H9 (cell line): Measurements from ENCODE around the gene EBF4. TPM values are rescaled to one million over a fixed set of nuclear protein-coding genes. Genes with fewer than 3 reads are reported as not detected.

Experiments
- DNase-seq: peaks from one replicate; pipeline ENCODE4 v3.0.0-alpha.2; 2017
- H2AFZ ChIP-seq: one replicate; pipeline ENCODE4 v1.6.1; 2013; ENCODE audit warnings: mild to moderate bottlenecking, low read length, control low read depth, moderate library complexity
- H2AK5ac ChIP-seq: 2 replicates; pipeline ENCODE4 v1.6.1; 2013; ENCODE audit warnings: low read length, control low read depth, mixed read lengths; ENCODE audit not compliant: insufficient read length
- H2BK120ac ChIP-seq: one replicate; pipeline ENCODE4 v1.6.1; 2013; ENCODE audit warnings: low read depth, mild to moderate bottlenecking, low read length, control low read depth, inconsistent platforms; ENCODE audit not compliant: poor library complexity, severe bottlenecking
- H2BK12ac ChIP-seq: 2 replicates; pipeline ENCODE4 v1.6.1; 2013; ENCODE audit warnings: low read length, control low read depth, mixed read lengths, low read depth; ENCODE audit not compliant: insufficient read length
- H2BK15ac ChIP-seq: 2 replicates; pipeline ENCODE4 v1.6.1; 2013; ENCODE audit warnings: low read depth, low read length, control low read depth
- H2BK20ac ChIP-seq: one replicate; pipeline ENCODE4 v1.6.1; 2013; ENCODE audit warnings: low read depth, mild to moderate bottlenecking, low read length, control low read depth, inconsistent platforms; ENCODE audit not compliant: poor library complexity, severe bottlenecking
- H2BK5ac ChIP-seq: 2 replicates; pipeline ENCODE4 v1.6.1; 2013; ENCODE audit warnings: low read length, control low read depth, mixed read lengths; ENCODE audit not compliant: insufficient read length
- H3K14ac ChIP-seq: 2 replicates; pipeline ENCODE4 v1.6.1; 2013; ENCODE audit warnings: low read length, control low read depth; ENCODE audit not compliant: insufficient read depth
- H3K18ac ChIP-seq: 2 replicates; pipeline ENCODE4 v1.6.1; 2013; ENCODE audit warnings: low read depth, mild to moderate bottlenecking, mixed read lengths, low read length, control low read depth; ENCODE audit not compliant: insufficient read length
- H3K23ac ChIP-seq: 2 replicates; pipeline ENCODE4 v1.6.1; 2013; ENCODE audit warnings: low read length, control low read depth, mixed read lengths, low read depth; ENCODE audit not compliant: insufficient read length
- H3K23me2 ChIP-seq: 2 replicates; pipeline ENCODE4 v1.6.1; 2013; ENCODE audit warnings: low read depth, mild to moderate bottlenecking, mixed read lengths, low read length, control low read depth; ENCODE audit not compliant: insufficient read length, poor library complexity, severe bottlenecking
- H3K27ac ChIP-seq: 2 replicates; pipeline ENCODE4 v1.5.1; 2013; ENCODE audit warnings: low read length, control low read depth, mixed read lengths, low read depth; ENCODE audit not compliant: insufficient read length
- H3K27me3 ChIP-seq: 2 replicates; pipeline ENCODE4 v1.6.1; 2013; ENCODE audit warnings: low read length, control low read depth, inconsistent platforms; ENCODE audit not compliant: insufficient read depth
- H3K4ac ChIP-seq: 2 replicates; pipeline ENCODE4 v1.6.1; 2013; ENCODE audit warnings: low read depth, mild to moderate bottlenecking, control low read depth, inconsistent platforms, low read length, moderate library complexity
- H3K4me1 ChIP-seq: 2 replicates; pipeline ENCODE4 v1.6.1; 2013; ENCODE audit warnings: low read length, control low read depth, inconsistent platforms; ENCODE audit not compliant: insufficient read depth
- H3K4me2 ChIP-seq: 2 replicates; pipeline ENCODE4 v1.6.1; 2013; ENCODE audit warnings: low read length, control low read depth, mixed read lengths; ENCODE audit not compliant: insufficient read length, insufficient read depth
- H3K56ac ChIP-seq: 2 replicates; pipeline ENCODE4 v1.6.1; 2013; ENCODE audit warnings: low read depth, mild to moderate bottlenecking, mixed read lengths, low read length, control low read depth; ENCODE audit not compliant: insufficient read length
- H3K79me1 ChIP-seq: 2 replicates; pipeline ENCODE4 v1.6.1; 2013; ENCODE audit warnings: low read depth, mild to moderate bottlenecking, moderate library complexity, low read length, control low read depth, inconsistent platforms; ENCODE audit not compliant: insufficient read depth, poor library complexity, severe bottlenecking
- H3K79me2 ChIP-seq: 2 replicates; pipeline ENCODE4 v1.6.1; 2013; ENCODE audit warnings: low read length, control low read depth, inconsistent platforms; ENCODE audit not compliant: insufficient read depth
- H3K9ac ChIP-seq: 2 replicates; pipeline ENCODE4 v1.6.1; 2013; ENCODE audit warnings: low read length, control low read depth, mixed read lengths; ENCODE audit not compliant: insufficient read length; ENCODE audit errors: extremely low read depth
- H3K9me3 ChIP-seq: one replicate; pipeline ENCODE4 v1.6.1; 2013; ENCODE audit warnings: low read depth, low read length, inconsistent platforms; ENCODE audit not compliant: control insufficient read depth
- H3T11ph ChIP-seq: one replicate; pipeline ENCODE4 v1.6.1; 2013; ENCODE audit warnings: mild to moderate bottlenecking, low read length, control low read depth, inconsistent platforms
- H4K20me1 ChIP-seq: one replicate; pipeline ENCODE4 v1.6.1; 2013; ENCODE audit not compliant: control insufficient read depth, insufficient read length, insufficient read depth
- H4K5ac ChIP-seq: 2 replicates; pipeline ENCODE4 v1.6.1; 2013; ENCODE audit warnings: low read depth, mild to moderate bottlenecking, mixed read lengths, low read length, control low read depth; ENCODE audit not compliant: insufficient read length
- H4K8ac ChIP-seq: replicated peaks from 2 replicates; pipeline ENCODE4 v1.6.1; 2013; ENCODE audit warnings: low read length, control low read depth, mixed read lengths, low read depth; ENCODE audit not compliant: insufficient read length
- H4K91ac ChIP-seq: 2 replicates; pipeline ENCODE4 v1.6.1; 2013; ENCODE audit warnings: low read depth, mild to moderate bottlenecking, moderate library complexity, mixed read lengths, low read length, control low read depth; ENCODE audit not compliant: insufficient read length
- H3K27ac Mint-ChIP-seq, 3 experiments: 2 replicates in 2 of 3; 3 replicates in 1 of 3; pipeline ENCODE4 v1.8.0; 2020 to 2021; ENCODE audit warnings: mixed read lengths in 3 of 3, mild to moderate bottlenecking in 1 of 3, moderate library complexity in 1 of 3
- H3K27me3 Mint-ChIP-seq: 2 replicates; pipeline ENCODE4 v1.8.0; 2021; ENCODE audit warnings: low read depth, mild to moderate bottlenecking, moderate library complexity, mixed read lengths
- H3K36me3 Mint-ChIP-seq, 3 experiments: 2 replicates in 2 of 3; 3 replicates in 1 of 3; pipeline ENCODE4 v1.8.0; 2020 to 2021; ENCODE audit warnings: low read depth in 3 of 3, mixed read lengths in 3 of 3; ENCODE audit not compliant: insufficient read depth in 1 of 3
- H3K4me1 Mint-ChIP-seq, 2 experiments: 2 replicates each; pipeline ENCODE4 v1.8.0; 2020; ENCODE audit warnings: mixed read lengths in 2 of 2
- H3K4me3 Mint-ChIP-seq, 2 experiments: 2 replicates in 1 of 2; 3 replicates in 1 of 2; pipeline ENCODE4 v1.8.0; 2020 to 2021; ENCODE audit warnings: mild to moderate bottlenecking in 2 of 2, mixed read lengths in 2 of 2, moderate library complexity in 1 of 2
- H3K9me3 Mint-ChIP-seq, 2 experiments: 2 replicates in 1 of 2; 3 replicates in 1 of 2; pipeline ENCODE4 v1.8.0; 2020; ENCODE audit warnings: mild to moderate bottlenecking in 2 of 2, mixed read lengths in 2 of 2, moderate library complexity in 1 of 2
- WGBS: extraction: QIAGEN DNeasy Blood & Tissue Kit; methylation state at CpG from one replicate; pipeline ENCODE4 v1.1.7; 2013; ENCODE audit warnings: missing lambda C conversion rate, low lambda C conversion rate, mixed read lengths; ENCODE audit not compliant: insufficient read length; ENCODE audit errors: extremely low coverage; 5-methylcytosine and 5-hydroxymethylcytosine counted together
- total RNA-seq: library from RNA; stranded (reverse); gene quantifications from 2 replicates; pipeline ENCODE4 v1.2.1, GENCODE V29; 2021
- TF ChIP-seq, protein P1 (sequence below): fragments of 200-600 bp; sonication (generic); conservative IDR thresholded peaks from 3 replicates; pipeline ENCODE4 v1.8.0; 2021; ENCODE audit warnings: antibody characterized with exemption, mild to moderate bottlenecking

Gene EBF4
- total RNA-seq, 1 experiment from 2014 or later = 3.9 TPM

- H4K8ac ChIP-seq = no peak overlapping the region
- H3K18ac ChIP-seq = no peak overlapping the region
- H3K9ac ChIP-seq = no peak overlapping the region
- no peaks in the 10 kb centered on the region for H3K79me2 ChIP-seq
- no peaks in the 10 kb centered on the region for H3K23me2 ChIP-seq
- no peaks in the 10 kb centered on the region for H3K9me3 Mint-ChIP-seq
- H2AFZ ChIP-seq = no peak overlapping the region
- H3K4me1 Mint-ChIP-seq = peaks cover 37 to 38% of the 10 kb centered on the region in 2 experiments
- TF ChIP-seq, protein P1, sequence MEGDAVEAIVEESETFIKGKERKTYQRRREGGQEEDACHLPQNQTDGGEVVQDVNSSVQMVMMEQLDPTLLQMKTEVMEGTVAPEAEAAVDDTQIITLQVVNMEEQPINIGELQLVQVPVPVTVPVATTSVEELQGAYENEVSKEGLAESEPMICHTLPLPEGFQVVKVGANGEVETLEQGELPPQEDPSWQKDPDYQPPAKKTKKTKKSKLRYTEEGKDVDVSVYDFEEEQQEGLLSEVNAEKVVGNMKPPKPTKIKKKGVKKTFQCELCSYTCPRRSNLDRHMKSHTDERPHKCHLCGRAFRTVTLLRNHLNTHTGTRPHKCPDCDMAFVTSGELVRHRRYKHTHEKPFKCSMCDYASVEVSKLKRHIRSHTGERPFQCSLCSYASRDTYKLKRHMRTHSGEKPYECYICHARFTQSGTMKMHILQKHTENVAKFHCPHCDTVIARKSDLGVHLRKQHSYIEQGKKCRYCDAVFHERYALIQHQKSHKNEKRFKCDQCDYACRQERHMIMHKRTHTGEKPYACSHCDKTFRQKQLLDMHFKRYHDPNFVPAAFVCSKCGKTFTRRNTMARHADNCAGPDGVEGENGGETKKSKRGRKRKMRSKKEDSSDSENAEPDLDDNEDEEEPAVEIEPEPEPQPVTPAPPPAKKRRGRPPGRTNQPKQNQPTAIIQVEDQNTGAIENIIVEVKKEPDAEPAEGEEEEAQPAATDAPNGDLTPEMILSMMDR = no peak
- WGBS = no CpG with 5 or more reads among the region's 12 CpGs
- H3K14ac ChIP-seq = no peak overlapping the region; the same call in 1 of the 2 replicates
- no peak overlapping the region for H3T11ph ChIP-seq
- no peak overlapping the region for H2BK20ac ChIP-seq
- no peaks in the 10 kb centered on the region for H3K9me3 ChIP-seq
- no peak overlapping the region for H3K4me2 ChIP-seq
- H3K27me3 ChIP-seq = peaks cover 3% of the 10 kb centered on the region; the same call in 1 of the 2 replicates
- H3K36me3 Mint-ChIP-seq = no peaks in the 10 kb centered on the region
- H3K27ac ChIP-seq = no peak overlapping the region
- no peak overlapping the region for H2BK15ac ChIP-seq
- H3K4ac ChIP-seq = no peak overlapping the region
- H4K20me1 ChIP-seq = no peaks in the 10 kb centered on the region
- H3K23ac ChIP-seq = no peak overlapping the region
- no peak overlapping the region; a peak in 1 of 7 replicates for H3K27ac Mint-ChIP-seq
- no peak overlapping the region for H2BK12ac ChIP-seq
- no peak overlapping the region for H3K56ac ChIP-seq
- peaks cover 57% of the 10 kb centered on the region for H3K27me3 Mint-ChIP-seq
- no peaks in the 10 kb centered on the region for H3K79me1 ChIP-seq
- H2AK5ac ChIP-seq = no peak overlapping the region
- H4K5ac ChIP-seq = no peak overlapping the region
- no peak overlapping the region; a peak in 1 of 5 replicates for H3K4me3 Mint-ChIP-seq
- H2BK120ac ChIP-seq = no peak overlapping the region
- no peak for DNase-seq
- no peak overlapping the region for H4K91ac ChIP-seq
- H3K4me1 ChIP-seq = peaks cover 8% of the 10 kb centered on the region; the same call in 1 of the 2 replicates
- H2BK5ac ChIP-seq = no peak overlapping the region
Observed at GRCh38 chr20:2707353-2708072, 14.9 kb downstream of the EBF4 start.
